ENCODE measurements around the gene COL4A3. TPM values are rescaled to one million over a fixed set of nuclear protein-coding genes. Genes with fewer than 3 reads are reported as not detected.

COL4A3 gene
- total RNA-seq, 1 donor from 2014 or later: 1.1 TPM

DNA sequence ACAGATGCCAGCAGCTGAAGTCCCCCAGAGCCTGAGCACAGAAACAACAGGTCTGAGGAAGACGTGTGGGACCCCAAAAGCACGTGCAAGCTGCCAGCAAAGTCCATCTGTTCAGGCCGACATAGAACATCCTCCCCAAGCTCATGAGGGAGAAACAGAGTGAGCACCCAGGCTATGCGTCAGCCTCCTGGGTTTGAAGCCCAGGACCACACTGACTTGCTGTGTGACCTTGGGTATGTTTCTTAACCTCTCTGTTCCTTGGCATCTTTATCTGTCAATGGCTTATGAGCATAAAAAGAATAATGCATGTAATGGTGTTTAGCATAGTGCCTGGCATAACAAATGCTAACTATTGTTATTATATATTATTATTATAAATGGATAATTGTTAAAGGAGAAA is 40.7 kb upstream of the COL4A3 start:
- no peak for DNase-seq (ENCODE audit: low spot score in 2 of 2)
- no peaks in the 10 kb centered on the region for H3K9me3 ChIP-seq
- H3K4me3 ChIP-seq: no peak overlapping the region
- TF ChIP-seq, protein P1, sequence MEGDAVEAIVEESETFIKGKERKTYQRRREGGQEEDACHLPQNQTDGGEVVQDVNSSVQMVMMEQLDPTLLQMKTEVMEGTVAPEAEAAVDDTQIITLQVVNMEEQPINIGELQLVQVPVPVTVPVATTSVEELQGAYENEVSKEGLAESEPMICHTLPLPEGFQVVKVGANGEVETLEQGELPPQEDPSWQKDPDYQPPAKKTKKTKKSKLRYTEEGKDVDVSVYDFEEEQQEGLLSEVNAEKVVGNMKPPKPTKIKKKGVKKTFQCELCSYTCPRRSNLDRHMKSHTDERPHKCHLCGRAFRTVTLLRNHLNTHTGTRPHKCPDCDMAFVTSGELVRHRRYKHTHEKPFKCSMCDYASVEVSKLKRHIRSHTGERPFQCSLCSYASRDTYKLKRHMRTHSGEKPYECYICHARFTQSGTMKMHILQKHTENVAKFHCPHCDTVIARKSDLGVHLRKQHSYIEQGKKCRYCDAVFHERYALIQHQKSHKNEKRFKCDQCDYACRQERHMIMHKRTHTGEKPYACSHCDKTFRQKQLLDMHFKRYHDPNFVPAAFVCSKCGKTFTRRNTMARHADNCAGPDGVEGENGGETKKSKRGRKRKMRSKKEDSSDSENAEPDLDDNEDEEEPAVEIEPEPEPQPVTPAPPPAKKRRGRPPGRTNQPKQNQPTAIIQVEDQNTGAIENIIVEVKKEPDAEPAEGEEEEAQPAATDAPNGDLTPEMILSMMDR (IDR thresholded peaks at IDR 0.05): no peak
- intact Hi-C loops (cut with DNase I): no loop called here
- H3K4me1 ChIP-seq: no peaks in the 10 kb centered on the region
- H3K36me3 ChIP-seq: no peaks in the 10 kb centered on the region
- no peak overlapping the region for H3K27ac ChIP-seq
- no peaks in the 10 kb centered on the region for H3K27me3 ChIP-seq

DNA sequence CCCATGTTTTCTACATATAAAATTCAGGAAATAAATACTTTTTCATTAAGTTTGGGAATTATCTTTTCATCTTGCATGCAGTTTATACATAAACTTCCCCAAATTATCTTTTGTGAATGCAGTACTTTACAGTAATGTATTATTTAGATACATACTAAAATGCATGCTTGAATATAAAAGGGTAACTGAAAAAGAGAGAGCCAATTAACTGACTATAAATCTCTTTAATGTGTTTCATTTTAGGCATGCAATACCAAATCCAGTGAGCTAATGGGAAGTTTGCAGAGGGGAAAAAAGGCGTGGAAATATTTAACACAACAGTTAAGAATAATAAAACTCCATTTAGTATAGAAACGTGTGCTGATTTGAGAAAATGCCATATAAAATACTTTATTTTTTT is 39.6 kb upstream of the COL4A3 start:
- no peaks in the 10 kb centered on the region for H3K4me1 ChIP-seq
- intact Hi-C loops (cut with DNase I): no loop called here
- no peak overlapping the region for H3K4me3 ChIP-seq
- H3K9me3 ChIP-seq: no peaks in the 10 kb centered on the region
- H3K36me3 ChIP-seq: no peaks in the 10 kb centered on the region
- TF ChIP-seq, protein P1 (IDR thresholded peaks at IDR 0.05): no peak
- no peak overlapping the region for H3K27ac ChIP-seq
- no peak for DNase-seq (ENCODE audit: low spot score in 2 of 2)
- H3K27me3 ChIP-seq: no peaks in the 10 kb centered on the region

DNA sequence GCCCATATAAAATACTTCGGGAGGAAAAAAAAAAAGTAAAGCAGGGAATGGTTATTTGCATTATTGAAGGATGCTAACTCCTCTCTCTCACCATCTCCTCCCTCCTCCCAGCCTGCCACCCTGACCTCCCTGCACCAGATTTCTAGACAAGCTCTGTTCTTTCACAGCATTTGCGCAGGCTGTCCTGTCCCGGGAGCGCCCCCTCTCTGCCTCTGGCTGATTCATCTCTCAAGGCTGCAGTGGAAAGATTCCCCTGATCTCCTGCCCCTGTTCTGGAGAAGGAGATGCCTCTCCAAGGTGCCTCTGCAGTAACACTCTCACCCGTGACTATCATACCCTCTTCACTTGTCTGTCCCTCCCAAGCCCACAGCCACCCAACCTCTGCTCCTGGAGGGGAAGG is 38.9 kb upstream of the COL4A3 start:
- TF ChIP-seq, protein P1 (IDR thresholded peaks at IDR 0.05): no peak
- Histone ChIP-seq H3K27ac (no peak overlapping the region), H3K4me1 (no peaks in the 10 kb centered on the region), H3K27me3 (no peaks in the 10 kb centered on the region), H3K36me3 (no peaks in the 10 kb centered on the region), H3K9me3 (no peaks in the 10 kb centered on the region), H3K4me3 (no peak overlapping the region)
- no peak for DNase-seq (ENCODE audit: low spot score in 2 of 2)
- intact Hi-C loops (cut with DNase I): no loop called here

DNA sequence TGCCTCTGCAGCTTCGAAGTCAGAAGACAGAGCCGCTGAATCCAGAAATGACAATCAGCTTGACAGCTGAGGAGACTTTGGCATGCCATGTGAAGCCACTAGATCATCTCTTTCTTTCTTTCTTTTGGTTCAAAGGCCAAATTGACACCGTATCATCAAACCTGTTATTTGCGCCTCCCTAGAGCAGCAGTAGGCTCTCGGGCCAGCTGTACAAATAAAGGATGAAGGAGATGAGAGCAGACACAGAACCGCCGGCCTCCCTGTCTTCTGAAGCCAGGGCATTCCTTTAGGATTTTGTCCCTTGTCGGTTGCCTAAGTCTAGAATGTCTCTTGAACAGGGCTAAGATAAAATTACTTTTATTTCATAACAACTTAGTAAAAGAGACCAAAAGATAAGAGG is 37.2 kb upstream of the COL4A3 start:
- Histone ChIP-seq H3K4me1 (no peaks in the 10 kb centered on the region), H3K9me3 (no peaks in the 10 kb centered on the region), H3K27ac (no peak overlapping the region), H3K36me3 (no peaks in the 10 kb centered on the region), H3K27me3 (no peaks in the 10 kb centered on the region), H3K4me3 (no peak overlapping the region)
- TF ChIP-seq, protein P1 (IDR thresholded peaks at IDR 0.05): no peak
- intact Hi-C loops (cut with DNase I): no loop called here
- no peak for DNase-seq (ENCODE audit: low spot score in 2 of 2)

DNA sequence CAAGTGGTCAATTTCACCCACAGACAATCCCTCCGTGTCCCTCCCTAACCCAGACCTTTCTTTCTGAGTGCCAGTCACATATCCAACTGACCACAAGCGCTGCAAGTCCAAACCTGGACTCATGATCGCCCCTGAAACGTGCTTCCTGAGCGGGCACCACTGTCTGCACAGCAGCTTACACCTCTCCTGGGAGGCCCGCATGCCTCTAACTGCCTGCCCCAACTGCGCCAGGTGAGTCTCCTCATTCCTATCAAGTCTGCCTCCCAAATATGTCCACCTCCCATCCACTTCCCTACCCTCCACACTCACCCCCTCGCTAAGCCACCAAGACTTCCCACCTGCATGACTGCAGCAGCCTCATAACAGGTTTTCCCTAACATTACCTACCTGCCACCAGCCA is 33.8 kb upstream of the COL4A3 start:
- intact Hi-C loops (cut with DNase I): loop anchor here (1.0 kb wide), 1 partner anchor 108 kb away; no protein-coding TSS in a partner anchor
- TF ChIP-seq, protein P1 (IDR thresholded peaks at IDR 0.05): no peak
- H3K27ac ChIP-seq: no peak overlapping the region
- no peak for DNase-seq (ENCODE audit: low spot score in 2 of 2)
- H3K9me3 ChIP-seq: no peaks in the 10 kb centered on the region
- H3K36me3 ChIP-seq: no peaks in the 10 kb centered on the region
- H3K4me3 ChIP-seq: no peak overlapping the region
- H3K27me3 ChIP-seq: no peaks in the 10 kb centered on the region
- no peaks in the 10 kb centered on the region for H3K4me1 ChIP-seq

DNA sequence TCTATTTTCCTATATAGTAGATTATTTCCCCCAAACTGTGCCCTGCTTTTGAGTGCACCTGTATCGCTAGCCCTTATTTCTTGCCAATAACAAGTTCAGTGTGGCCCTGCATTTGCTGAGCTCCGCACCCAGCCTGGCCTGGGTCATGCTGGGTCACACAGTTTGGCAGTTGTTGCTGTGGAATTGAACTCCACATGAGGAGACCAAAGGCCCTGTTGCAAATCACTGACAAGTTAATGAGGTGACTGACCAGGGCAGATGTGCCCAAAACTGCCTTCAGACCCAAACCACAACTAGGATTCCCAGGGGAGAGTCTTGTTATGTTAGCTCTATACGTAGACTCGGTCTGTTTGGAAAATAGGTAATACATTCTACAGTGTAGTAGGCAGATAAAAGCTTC is 31.4 kb upstream of the COL4A3 start:
- Histone ChIP-seq H3K4me3 (no peak overlapping the region), H3K27ac (no peak overlapping the region), H3K36me3 (no peaks in the 10 kb centered on the region), H3K4me1 (no peaks in the 10 kb centered on the region), H3K9me3 (no peaks in the 10 kb centered on the region), H3K27me3 (no peaks in the 10 kb centered on the region)
- no peak for DNase-seq (ENCODE audit: low spot score in 2 of 2)
- TF ChIP-seq, protein P1 (IDR thresholded peaks at IDR 0.05): no peak
- intact Hi-C loops (cut with DNase I): no loop called here
